Keratinocyte (primary cell): ENCODE data around the gene OGFRL1. TPM values are rescaled to one million over a fixed set of nuclear protein-coding genes. Genes with fewer than 3 reads are reported as not detected.
A peak's percentile ranks its signal among the peaks of the same experiment; 100 is the strongest.

ENCODE experiments used
- DNase-seq: peaks from one replicate; pipeline ENCODE4 v3.0.0-alpha.2; 2011; ENCODE audit warnings: low read depth, missing footprints, low spot score
- FAIRE-seq: peaks from 2 replicates; lab custom pipeline; 2011; peaks lifted over from hg19 to GRCh38; lab: Jason Lieb, UNC
- H2AFZ ChIP-seq: 2 replicates; pipeline ENCODE4 v1.6.0; 2012; ENCODE audit warnings: low read length, control low read depth, inconsistent platforms; ENCODE audit not compliant: control insufficient read depth
- H3K27ac ChIP-seq: 2 replicates; pipeline ENCODE4 v1.5.1; 2011; ENCODE audit warnings: low read length; ENCODE audit not compliant: control insufficient read depth, insufficient read depth
- H3K27me3 ChIP-seq: 3 replicates; pipeline ENCODE4 v1.6.0; 2011; ENCODE audit warnings: low read length; ENCODE audit not compliant: control insufficient read depth, insufficient read depth; ENCODE audit errors: extremely low read depth
- H3K36me3 ChIP-seq, 2 experiments: 2 replicates in 1 of 2; 3 replicates in 1 of 2; pipeline ENCODE4 v1.5.1; 2011; ENCODE audit warnings: low read length in 2 of 2, mild to moderate bottlenecking in 1 of 2; ENCODE audit not compliant: control insufficient read depth in 2 of 2, insufficient read depth in 2 of 2; ENCODE audit errors: extremely low read depth in 1 of 2
- H3K4me1 ChIP-seq: 3 replicates; pipeline ENCODE4 v1.5.1; 2011; ENCODE audit warnings: low read length; ENCODE audit not compliant: control insufficient read depth, insufficient read depth; ENCODE audit errors: extremely low read depth
- H3K4me2 ChIP-seq: 3 replicates; pipeline ENCODE4 v1.6.0; 2011; ENCODE audit warnings: low read depth, low read length; ENCODE audit not compliant: control insufficient read depth, insufficient read depth; ENCODE audit errors: extremely low read depth
- H3K4me3 ChIP-seq, 3 experiments: fragments of 200-600 bp in 1 of 3; sonication (generic) in 1 of 3; 2 replicates in 2 of 3; 3 replicates in 1 of 3; pipeline ENCODE4 v1.5.1; 2011 to 2016; ENCODE audit warnings: low read length in 3 of 3, mild to moderate bottlenecking in 3 of 3, control low read depth in 2 of 3, inconsistent platforms in 1 of 3, low read depth in 1 of 3, mixed read lengths in 1 of 3, mixed run types in 1 of 3, moderate library complexity in 1 of 3; ENCODE audit not compliant: control insufficient read depth in 2 of 3, insufficient read depth in 2 of 3; ENCODE audit errors: extremely low read depth in 1 of 3
- H3K79me2 ChIP-seq: 2 replicates; pipeline ENCODE4 v1.6.0; 2012; ENCODE audit warnings: low read length; ENCODE audit not compliant: control insufficient read depth, insufficient read depth
- H3K9ac ChIP-seq: 3 replicates; pipeline ENCODE4 v1.6.0; 2011; ENCODE audit warnings: low read length; ENCODE audit not compliant: control insufficient read depth, insufficient read depth; ENCODE audit errors: extremely low read depth
- H3K9me1 ChIP-seq: 3 replicates; pipeline ENCODE4 v1.6.0; 2011; ENCODE audit warnings: low read length; ENCODE audit not compliant: control insufficient read depth, insufficient read depth; ENCODE audit errors: extremely low read depth
- H3K9me3 ChIP-seq: 2 replicates; pipeline ENCODE4 v1.5.1; 2012; ENCODE audit warnings: low read depth, low read length; ENCODE audit not compliant: control insufficient read depth
- H4K20me1 ChIP-seq: 3 replicates; pipeline ENCODE4 v1.6.0; 2011; ENCODE audit warnings: low read length; ENCODE audit not compliant: control insufficient read depth, insufficient read depth; ENCODE audit errors: extremely low read depth
- EZH2 ChIP-seq: IDR thresholded peaks from one replicate; pipeline ENCODE4 v1.6.1; 2012; ENCODE audit warnings: inconsistent platforms, mild to moderate bottlenecking, low read length, moderate library complexity
- dilution Hi-C: fragments of 300-500 bp; cut with MboI; formaldehyde crosslinking; loops from one replicate; pipeline ENCODE4 v1.7.0; 2020; ENCODE audit warnings: low sequenced_read_pairs; ENCODE audit not compliant: extremely low pct_ligation_motif_present
- polyA plus RNA-seq, 5 experiments: library from polyadenylated mRNA; depleted of rRNA in 3 of 5; stranded (reverse) in 3 of 5; stranded (forward) in 1 of 5; unstranded in 1 of 5; fragments of >200 nt; gene quantifications; 1 replicate in 1 of 5; 2 replicates in 3 of 5; 3 replicates in 1 of 5; pipeline versions ENCODE4 v1.2.1 to v1.2.3, GENCODE V29; 2011 to 2012; ENCODE audit warnings: missing spikeins in 2 of 5, low read depth in 1 of 5, low replicate concordance in 1 of 5
- TF ChIP-seq, protein P1 (sequence below), 3 experiments: IDR thresholded peaks in 1 of 3; conservative IDR thresholded peaks in 1 of 3; optimal IDR thresholded peaks in 1 of 3; 2 replicates in 2 of 3; 3 replicates in 1 of 3; pipeline versions ENCODE3 to v1.5.1; 2011; ENCODE audit warnings: low read length in 3 of 3, mild to moderate bottlenecking in 3 of 3, moderate library complexity in 2 of 3, control low read depth in 1 of 3, inconsistent platforms in 1 of 3; ENCODE audit not compliant: insufficient read depth in 2 of 3; ENCODE audit errors: extremely low read depth in 1 of 3

OGFRL1 gene
- polyA plus RNA-seq, 1 donor (not counting 4 experiments of a cell fraction or from before 2014, with no cell fraction given), result 9.3 TPM

DNA sequence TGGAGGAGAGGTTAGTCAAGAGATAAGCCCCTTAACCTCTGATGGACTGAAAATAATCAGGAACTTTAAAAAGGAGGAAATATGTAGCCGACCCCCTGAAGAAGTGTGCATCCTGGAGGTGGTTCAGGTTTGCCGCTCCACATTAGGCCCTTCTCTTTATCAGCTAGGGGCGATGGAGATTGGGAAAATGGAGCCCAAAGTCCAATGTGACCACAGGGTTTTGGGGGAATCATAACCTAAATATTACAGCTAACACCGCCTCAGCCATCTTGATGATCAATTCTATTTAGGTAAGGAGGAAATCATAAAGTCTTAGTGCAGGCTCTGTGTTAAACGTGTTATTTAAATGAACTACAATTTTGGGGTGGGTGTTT, 1.2 kb downstream of the OGFRL1 start:
- H3K27ac ChIP-seq, result peak overlapping the region; percentile 17

DNA sequence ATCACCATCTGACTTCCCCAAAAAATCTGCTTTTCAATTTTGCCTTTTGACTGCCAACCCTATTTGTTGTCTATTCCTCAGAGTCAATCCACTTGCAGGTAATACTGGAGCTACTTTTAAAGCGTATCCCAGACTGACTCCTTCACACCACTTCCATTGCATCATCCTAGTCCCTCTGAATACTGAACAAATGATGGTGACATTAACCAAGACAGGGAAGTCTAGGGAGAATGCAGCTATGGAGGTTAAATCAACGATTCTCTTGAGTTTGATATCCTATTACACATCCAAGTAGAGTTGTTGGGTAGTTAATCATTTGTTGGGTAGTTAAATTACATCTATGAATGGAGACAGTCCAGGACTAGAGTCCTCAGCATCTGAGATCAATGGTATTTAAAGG, 2.0 kb downstream of the OGFRL1 start:
- H4K20me1 ChIP-seq, result no peaks in the 10 kb centered on the region
- FAIRE-seq, result no peak
- peaks cover 10% of the 10 kb centered on the region for H3K79me2 ChIP-seq
- no peak overlapping the region for H3K9ac ChIP-seq
- H2AFZ ChIP-seq, result no peak overlapping the region
- DNase-seq, result no peak
- dilution Hi-C loops, result no loop called here
- no peaks in the 10 kb centered on the region for H3K27me3 ChIP-seq
- H3K9me3 ChIP-seq, result no peaks in the 10 kb centered on the region
- no peak overlapping the region for H3K4me3 ChIP-seq
- no peaks in the 10 kb centered on the region for H3K9me1 ChIP-seq
- peaks cover 29% of the 10 kb centered on the region for H3K4me1 ChIP-seq
- no peak for TF ChIP-seq EZH2
- TF ChIP-seq, protein P1, sequence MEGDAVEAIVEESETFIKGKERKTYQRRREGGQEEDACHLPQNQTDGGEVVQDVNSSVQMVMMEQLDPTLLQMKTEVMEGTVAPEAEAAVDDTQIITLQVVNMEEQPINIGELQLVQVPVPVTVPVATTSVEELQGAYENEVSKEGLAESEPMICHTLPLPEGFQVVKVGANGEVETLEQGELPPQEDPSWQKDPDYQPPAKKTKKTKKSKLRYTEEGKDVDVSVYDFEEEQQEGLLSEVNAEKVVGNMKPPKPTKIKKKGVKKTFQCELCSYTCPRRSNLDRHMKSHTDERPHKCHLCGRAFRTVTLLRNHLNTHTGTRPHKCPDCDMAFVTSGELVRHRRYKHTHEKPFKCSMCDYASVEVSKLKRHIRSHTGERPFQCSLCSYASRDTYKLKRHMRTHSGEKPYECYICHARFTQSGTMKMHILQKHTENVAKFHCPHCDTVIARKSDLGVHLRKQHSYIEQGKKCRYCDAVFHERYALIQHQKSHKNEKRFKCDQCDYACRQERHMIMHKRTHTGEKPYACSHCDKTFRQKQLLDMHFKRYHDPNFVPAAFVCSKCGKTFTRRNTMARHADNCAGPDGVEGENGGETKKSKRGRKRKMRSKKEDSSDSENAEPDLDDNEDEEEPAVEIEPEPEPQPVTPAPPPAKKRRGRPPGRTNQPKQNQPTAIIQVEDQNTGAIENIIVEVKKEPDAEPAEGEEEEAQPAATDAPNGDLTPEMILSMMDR (optimal IDR thresholded peaks at IDR 0.05 in 1 of 3, IDR thresholded peaks at IDR 0.05 in 1 of 3, conservative IDR thresholded peaks at IDR 0.05 in 1 of 3; ENCODE audit: extremely low read depth in 1 of 3, insufficient read depth in 2 of 3, low read length in 3 of 3), result no peak
- peaks cover 4 to 5% of the 10 kb centered on the region in 2 experiments for H3K36me3 ChIP-seq
- no peak overlapping the region for H3K27ac ChIP-seq
- peak overlapping the region; percentile 95 for H3K4me2 ChIP-seq

More for the DNA sequence above, 1.2 kb downstream of the OGFRL1 start:
- Histone ChIP-seq H2AFZ (no peak overlapping the region), H3K9me3 (no peaks in the 10 kb centered on the region), H3K27me3 (no peaks in the 10 kb centered on the region), H3K4me2 (peak overlapping the region; percentile 95), H4K20me1 (no peaks in the 10 kb centered on the region), H3K4me3 (peak overlapping the region; percentile 62 to 77 (median 73)), H3K9ac (peak overlapping the region; percentile 76), H3K9me1 (no peaks in the 10 kb centered on the region), H3K79me2 (peaks cover 10% of the 10 kb centered on the region), H3K36me3 (peaks cover 2 to 5% of the 10 kb centered on the region in 2 experiments), H3K4me1 (peaks cover 32% of the 10 kb centered on the region)
- dilution Hi-C loops, result no loop called here
- DNase-seq (no peak), FAIRE-seq (no peak)
- TF ChIP-seq, protein P1 (optimal IDR thresholded peaks at IDR 0.05 in 1 of 3, IDR thresholded peaks at IDR 0.05 in 1 of 3, conservative IDR thresholded peaks at IDR 0.05 in 1 of 3; ENCODE audit: extremely low read depth in 1 of 3, insufficient read depth in 2 of 3, low read length in 3 of 3), result no peak
- TF ChIP-seq EZH2, result no peak
